PC-9 (cell line): Measurements from ENCODE around the gene SP110.

Experiments used
- CTCF ChIP-seq: fragments of 200-600 bp; sonication (generic); conservative IDR thresholded peaks from 2 replicates; pipeline ENCODE4 v1.6.1; 2017; ENCODE audit warnings: mixed run types, antibody characterized with exemption, mild to moderate bottlenecking, moderate library complexity
- EZH2 ChIP-seq: fragments of 200-600 bp; sonication (generic); IDR thresholded peaks from 2 replicates; pipeline ENCODE4 v1.8.0; 2017; ENCODE audit warnings: antibody characterized with exemption, low read depth

- TF ChIP-seq CTCF (no peak), EZH2 (no peak)
Observed at GRCh38 chr2:230219419-230220331, at the start of gene SP110.
